HAP-1 (cell line): ENCODE measurements around the gene NUF2.

Experiments used
- DNase-seq, 2 experiments: peaks; one replicate each; pipeline ENCODE4 v3.0.0-alpha.2; 2016 to 2020; ENCODE audit warnings: low spot score in 2 of 2
- H3K27me3 ChIP-seq: fragments of 250-450 bp; sonication (Bioruptor Pico); 2 replicates; pipeline ENCODE4 v1.5.1; 2020; ENCODE audit warnings: low read depth, mild to moderate bottlenecking, moderate library complexity
- H3K36me3 ChIP-seq: fragments of 250-450 bp; sonication (Bioruptor Pico); replicated peaks from 2 replicates; pipeline ENCODE4 v1.5.1; 2020; ENCODE audit warnings: mild to moderate bottlenecking
- H3K4me1 ChIP-seq: fragments of 250-450 bp; sonication (Bioruptor Pico); 2 replicates; pipeline ENCODE4 v1.5.1; 2020; ENCODE audit warnings: mild to moderate bottlenecking
- H3K4me3 ChIP-seq: fragments of 250-450 bp; sonication (Bioruptor Pico); 2 replicates; pipeline ENCODE4 v1.5.1; 2020; ENCODE audit warnings: mild to moderate bottlenecking, moderate library complexity
- H3K9me3 ChIP-seq: fragments of 250-450 bp; sonication (Bioruptor Pico); 2 replicates; pipeline ENCODE4 v1.5.1; 2020; ENCODE audit warnings: mild to moderate bottlenecking, moderate library complexity
- in situ Hi-C: fragments of 300-500 bp; cut with MboI; formaldehyde crosslinking; loops from 3 replicates; pipeline ENCODE4 v1.14.3; 2020; ENCODE audit warnings: low sequenced_read_pairs, inconsistent platforms, mixed read lengths

Gene NUF2

GRCh38 chr1:163397451-163398200 is 75.9 kb downstream of the NUF2 start:
- in situ Hi-C loops: no loop called here
- DNase-seq: no peak
- H3K9me3 ChIP-seq: no peaks in the 10 kb centered on the region
- 0 out of 2 replicates have a peak, but pooled peaks cover 4% of the 10 kb centered on the region for H3K27me3 ChIP-seq
- no peaks in the 10 kb centered on the region for H3K4me1 ChIP-seq
- no peak overlapping the region for H3K4me3 ChIP-seq
- H3K36me3 ChIP-seq: no peaks in the 10 kb centered on the region

- H3K4me3 ChIP-seq: no peak overlapping the region
- no peaks in the 10 kb centered on the region for H3K36me3 ChIP-seq
- DNase-seq: no peak
- no peaks in the 10 kb centered on the region for H3K4me1 ChIP-seq
- in situ Hi-C loops: no loop called here
- 0 out of 2 replicates have a peak, but pooled peaks cover 4% of the 10 kb centered on the region for H3K27me3 ChIP-seq
- H3K9me3 ChIP-seq: no peaks in the 10 kb centered on the region
Observed at GRCh38 chr1:163399001-163399400, 77.2 kb downstream of the NUF2 start.

GRCh38 chr1:163399976-163400601 is 78.3 kb downstream of the NUF2 start:
- in situ Hi-C loops: loop anchor here (25.0 kb wide), 3 partner anchors 137 to 1387 kb away; no protein-coding TSS in a partner anchor
- H3K36me3 ChIP-seq: no peaks in the 10 kb centered on the region
- H3K27me3 ChIP-seq: 0 out of 2 replicates have a peak, but pooled peaks cover 4% of the 10 kb centered on the region
- no peaks in the 10 kb centered on the region for H3K9me3 ChIP-seq
- DNase-seq: no peak
- H3K4me1 ChIP-seq: no peaks in the 10 kb centered on the region
- H3K4me3 ChIP-seq: no peak overlapping the region

GRCh38 chr1:163401211-163401610 is 79.5 kb downstream of the NUF2 start:
- in situ Hi-C loops: loop anchor here (25.0 kb wide), 3 partner anchors 136 to 1386 kb away; no protein-coding TSS in a partner anchor
- no peaks in the 10 kb centered on the region for H3K4me1 ChIP-seq
- H3K4me3 ChIP-seq: no peak overlapping the region
- H3K27me3 ChIP-seq: 0 out of 2 replicates have a peak, but pooled peaks cover 4% of the 10 kb centered on the region
- DNase-seq: no peak
- no peaks in the 10 kb centered on the region for H3K9me3 ChIP-seq
- no peaks in the 10 kb centered on the region for H3K36me3 ChIP-seq
